Measurements from ENCODE around the gene HIVEP3.

- TF ChIP-seq POLR2A (IDR thresholded peaks at IDR 0.05) = no peak
- TF ChIP-seq, protein P1, sequence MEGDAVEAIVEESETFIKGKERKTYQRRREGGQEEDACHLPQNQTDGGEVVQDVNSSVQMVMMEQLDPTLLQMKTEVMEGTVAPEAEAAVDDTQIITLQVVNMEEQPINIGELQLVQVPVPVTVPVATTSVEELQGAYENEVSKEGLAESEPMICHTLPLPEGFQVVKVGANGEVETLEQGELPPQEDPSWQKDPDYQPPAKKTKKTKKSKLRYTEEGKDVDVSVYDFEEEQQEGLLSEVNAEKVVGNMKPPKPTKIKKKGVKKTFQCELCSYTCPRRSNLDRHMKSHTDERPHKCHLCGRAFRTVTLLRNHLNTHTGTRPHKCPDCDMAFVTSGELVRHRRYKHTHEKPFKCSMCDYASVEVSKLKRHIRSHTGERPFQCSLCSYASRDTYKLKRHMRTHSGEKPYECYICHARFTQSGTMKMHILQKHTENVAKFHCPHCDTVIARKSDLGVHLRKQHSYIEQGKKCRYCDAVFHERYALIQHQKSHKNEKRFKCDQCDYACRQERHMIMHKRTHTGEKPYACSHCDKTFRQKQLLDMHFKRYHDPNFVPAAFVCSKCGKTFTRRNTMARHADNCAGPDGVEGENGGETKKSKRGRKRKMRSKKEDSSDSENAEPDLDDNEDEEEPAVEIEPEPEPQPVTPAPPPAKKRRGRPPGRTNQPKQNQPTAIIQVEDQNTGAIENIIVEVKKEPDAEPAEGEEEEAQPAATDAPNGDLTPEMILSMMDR (IDR thresholded peaks at IDR 0.05) = no peak
- no peak for TF ChIP-seq EP300 (IDR thresholded peaks at IDR 0.05)
Measured at GRCh38 chr1:41690331-41690730, 228.4 kb downstream of the HIVEP3 start.

All from tibial nerve (tissue), 4 donors.